ENCODE measurements around the gene TCF4. TPM values are rescaled to one million over a fixed set of nuclear protein-coding genes. Genes with fewer than 3 reads are reported as not detected.

The TCF4 gene
- total RNA-seq, 1 experiment from 2014 or later = 143 TPM

GRCh38 chr18:55243857-55244256 is 344.1 kb downstream of the TCF4 start:
- Histone ChIP-seq H3K4me1 (ENCODE audit: insufficient read depth, low read length, poor library complexity, severe bottlenecking) (peaks cover 41% of the 10 kb centered on the region), H3K27me3 (replicated peaks; ENCODE audit: insufficient read depth, low read depth, low read length, poor library complexity) (no peaks in the 10 kb centered on the region), H3K36me3 (ENCODE audit: insufficient read depth, low read length, poor library complexity, severe bottlenecking) (peaks cover 27% of the 10 kb centered on the region), H3K27ac (ENCODE audit: low read depth, low read length, poor library complexity, severe bottlenecking) (no peak overlapping the region), H3K4me3 (ENCODE audit: low read depth, low read length, poor library complexity, severe bottlenecking) (no peak overlapping the region), H3K9me3 (ENCODE audit: low read depth, low read length, poor library complexity, severe bottlenecking) (no peaks in the 10 kb centered on the region)
- intact Hi-C loops (cut with micrococcal nuclease; ENCODE audit: unreplicated experiment) = no loop called here
- no peak for TF ChIP-seq EZH2 (IDR thresholded peaks at IDR 0.05; ENCODE audit: borderline replicate concordance, low read depth, low read length, poor library complexity, severe bottlenecking)
- no peak for TF ChIP-seq CTCF (conservative IDR thresholded peaks at IDR 0.05; ENCODE audit: low read depth, low read length)
- POLR2A ChIA-PET (ENCODE audit: low non-redundant PET) = interaction anchor here (0.7 kb wide), 1 partner anchor 88 kb away, joined by 3 read pairs; no protein-coding TSS in a partner anchor
- CTCF ChIA-PET = interaction anchor here (2.6 kb wide), 1 partner anchor 9 kb away, joined by 8 read pairs; no protein-coding TSS in a partner anchor
- BruUV-seq (replicated peaks) = no TSS peak
- DNase-seq (ENCODE audit: low spot score) = no peak

GRCh38 chr18:55243255-55243654 is 344.7 kb downstream of the TCF4 start:
- no TSS peak for BruUV-seq (replicated peaks)
- ChIA-PET POLR2A (ENCODE audit: low non-redundant PET) (no interaction called here), CTCF (no interaction called here)
- no peak for DNase-seq (ENCODE audit: low spot score)
- Histone ChIP-seq H3K27ac (ENCODE audit: low read depth, low read length, poor library complexity, severe bottlenecking) (no peak overlapping the region), H3K4me3 (ENCODE audit: low read depth, low read length, poor library complexity, severe bottlenecking) (no peak overlapping the region), H3K36me3 (ENCODE audit: insufficient read depth, low read length, poor library complexity, severe bottlenecking) (peaks cover 27% of the 10 kb centered on the region), H3K4me1 (ENCODE audit: insufficient read depth, low read length, poor library complexity, severe bottlenecking) (peaks cover 41% of the 10 kb centered on the region), H3K27me3 (replicated peaks; ENCODE audit: insufficient read depth, low read depth, low read length, poor library complexity) (no peaks in the 10 kb centered on the region), H3K9me3 (ENCODE audit: low read depth, low read length, poor library complexity, severe bottlenecking) (no peaks in the 10 kb centered on the region)
- TF ChIP-seq CTCF (conservative IDR thresholded peaks at IDR 0.05; ENCODE audit: low read depth, low read length) (no peak), EZH2 (IDR thresholded peaks at IDR 0.05; ENCODE audit: borderline replicate concordance, low read depth, low read length, poor library complexity, severe bottlenecking) (no peak)
- intact Hi-C loops (cut with micrococcal nuclease; ENCODE audit: unreplicated experiment) = no loop called here

GRCh38 chr18:55240978-55241377 is 347.0 kb downstream of the TCF4 start:
- ChIA-PET CTCF (no interaction called here), POLR2A (ENCODE audit: low non-redundant PET) (no interaction called here)
- Histone ChIP-seq H3K27ac (ENCODE audit: low read depth, low read length, poor library complexity, severe bottlenecking) (no peak overlapping the region), H3K4me1 (ENCODE audit: insufficient read depth, low read length, poor library complexity, severe bottlenecking) (peaks cover 54% of the 10 kb centered on the region), H3K4me3 (ENCODE audit: low read depth, low read length, poor library complexity, severe bottlenecking) (no peak overlapping the region), H3K9me3 (ENCODE audit: low read depth, low read length, poor library complexity, severe bottlenecking) (no peaks in the 10 kb centered on the region), H3K27me3 (replicated peaks; ENCODE audit: insufficient read depth, low read depth, low read length, poor library complexity) (no peaks in the 10 kb centered on the region), H3K36me3 (ENCODE audit: insufficient read depth, low read length, poor library complexity, severe bottlenecking) (peaks cover 20% of the 10 kb centered on the region)
- no TSS peak for BruUV-seq (replicated peaks)
- TF ChIP-seq CTCF (conservative IDR thresholded peaks at IDR 0.05; ENCODE audit: low read depth, low read length) = no peak
- TF ChIP-seq EZH2 (IDR thresholded peaks at IDR 0.05; ENCODE audit: borderline replicate concordance, low read depth, low read length, poor library complexity, severe bottlenecking) = no peak
- DNase-seq (ENCODE audit: low spot score) = no peak
- intact Hi-C loops (cut with micrococcal nuclease; ENCODE audit: unreplicated experiment) = no loop called here

Data from A673 (cell line).